K562 (cell line): ENCODE data around the gene WNT8A. TPM values are rescaled to one million over a fixed set of nuclear protein-coding genes. Genes with fewer than 3 reads are reported as not detected.
A peak's percentile ranks its signal among the peaks of the same experiment; 100 is the strongest.

Experiments
- ADNP ChIP-seq: fragments of 200-800 bp; sonication (Bioruptor generic); IDR thresholded peaks from 2 replicates; pipeline ENCODE4 v1.6.1; 2016; ENCODE audit warnings: missing genetic modification characterization, missing compliant biosample characterization
- CC2D1A ChIP-seq: fragments of 450-650 bp; IDR thresholded peaks from 2 replicates; pipeline ENCODE4 v1.6.1; 2017; ENCODE audit warnings: mild to moderate bottlenecking
- JUND ChIP-seq, 2 experiments: IDR thresholded peaks; 2 replicates in 1 of 2; 3 replicates in 1 of 2; pipeline ENCODE4 v1.6.1; 2011; ENCODE audit warnings: borderline replicate concordance in 2 of 2, low read depth in 2 of 2, low read length in 2 of 2, improper control_type of control experiment in 1 of 2, missing biosample characterization in 1 of 2, missing genetic modification characterization in 1 of 2, missing genetic modification reagents in 1 of 2
- KDM2B ChIP-seq: fragments of 250-450 bp; sonication (Bioruptor Pico); IDR thresholded peaks from 2 replicates; pipeline ENCODE4 v1.8.0; 2021; ENCODE audit warnings: mild to moderate bottlenecking, moderate library complexity
- RAD21 ChIP-seq, 2 experiments: fragments of 250-450 bp in 1 of 2; fragments of 450-650 bp in 1 of 2; sonication (Bioruptor Pico) in 1 of 2; formaldehyde crosslinking in 1 of 2; IDR thresholded peaks in 1 of 2; conservative IDR thresholded peaks in 1 of 2; 2 replicates each; pipeline versions ENCODE4 v1.4.0 to v1.8.0; 2020 to 2022; ENCODE audit warnings: mild to moderate bottlenecking in 2 of 2, moderate library complexity in 1 of 2
- SMARCC2 ChIP-seq: fragments of 450-650 bp; IDR thresholded peaks from 2 replicates; pipeline ENCODE4 v1.6.1; 2017; ENCODE audit warnings: antibody characterized with exemption, moderate library complexity, mild to moderate bottlenecking, low read depth
- SOX6 ChIP-seq: fragments of 450-650 bp; IDR thresholded peaks from 2 replicates; pipeline ENCODE4 v1.6.1; 2014; ENCODE audit warnings: mild to moderate bottlenecking
- ZBTB1 ChIP-seq: sonication (generic); formaldehyde crosslinking; IDR thresholded peaks from 2 replicates; pipeline ENCODE4 v1.8.1; 2023; ENCODE audit warnings: missing genetic modification reagents, low read depth, mild to moderate bottlenecking, borderline replicate concordance
- polyA plus RNA-seq, 8 experiments: library from polyadenylated mRNA; depleted of rRNA in 4 of 8; stranded (reverse) in 5 of 8; unstranded in 3 of 8; fragments of >200 nt; fragmentation: Nextera tagmentation in 2 of 8; fragmentation: Illumina TruSeq in 1 of 8; extraction: Ambion mirVana in 2 of 8; extraction: Trizol in 1 of 8; gene quantifications; 2 replicates each; pipeline versions ENCODE4 v1.2.1 to v1.2.3, GENCODE V29; 2011 to 2014; ENCODE audit warnings: inconsistent platforms in 1 of 8, missing spikeins in 1 of 8
- total RNA-seq, 7 experiments: library from RNA; depleted of rRNA in 6 of 7; stranded (reverse); fragments of >200 nt in 6 of 7; fragmentation: Illumina TruSeq in 2 of 7; extraction: Trizol in 2 of 7; gene quantifications; 2 replicates each; pipeline versions ENCODE4 v1.2.1 to v1.2.3, GENCODE V29; 2011 to 2021; ENCODE audit warnings: low replicate concordance in 1 of 7
- TF ChIP-seq, protein P1 (sequence below), 2 experiments: fragments of 450-650 bp; formaldehyde crosslinking in 1 of 2; IDR thresholded peaks; 2 replicates each; pipeline versions ENCODE4 v1.4.0 to v1.6.1; 2014 to 2020; ENCODE audit warnings: mild to moderate bottlenecking in 2 of 2, borderline replicate concordance in 1 of 2, low read depth in 1 of 2
- TF ChIP-seq, protein P2 (sequence below): sonication (generic); formaldehyde crosslinking; IDR thresholded peaks from 2 replicates; pipeline ENCODE4 v1.9.0; 2022; ENCODE audit warnings: mild to moderate bottlenecking, missing genetic modification reagents
- TF ChIP-seq, protein P3 (sequence below): fragments of 450-650 bp; formaldehyde crosslinking; IDR thresholded peaks from 2 replicates; pipeline ENCODE4 v1.4.0; 2020; ENCODE audit warnings: mild to moderate bottlenecking, moderate library complexity

Gene WNT8A
- total and polyA plus RNA-seq, 9 of the 15 experiments (the other 6 are each of a cell fraction or from before 2014, with no cell fraction given) = not detected

DNA sequence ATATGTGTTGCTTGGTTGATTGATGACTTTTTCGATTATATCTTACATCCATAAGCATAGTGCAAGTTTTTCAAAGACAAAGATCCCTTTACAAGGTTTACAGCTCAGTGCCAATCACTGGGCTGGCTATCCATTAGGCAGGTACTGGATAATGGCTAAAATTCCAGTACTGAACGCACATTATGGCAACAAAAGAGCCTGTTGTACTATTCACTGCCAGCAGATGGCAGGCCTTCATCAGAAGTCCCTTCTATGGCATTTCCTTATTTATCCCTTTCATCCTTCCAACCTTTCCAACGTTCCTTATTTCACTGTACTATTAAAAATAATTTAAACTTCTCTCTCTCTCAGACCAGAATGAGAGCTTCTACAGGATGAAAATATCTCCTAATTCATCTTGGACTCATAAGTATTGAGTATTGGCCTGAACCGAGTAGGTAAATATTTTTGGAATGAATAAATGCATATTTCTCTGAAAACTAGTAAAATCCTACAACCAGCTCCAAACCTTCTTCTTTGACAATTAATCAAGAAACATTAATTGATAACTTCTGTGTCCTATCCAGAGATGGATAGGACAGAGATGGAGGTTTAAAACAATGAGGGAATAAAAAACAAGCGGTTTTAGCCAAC lies 6.7 kb upstream of the WNT8A start (continued):
- TF ChIP-seq, protein P1, sequence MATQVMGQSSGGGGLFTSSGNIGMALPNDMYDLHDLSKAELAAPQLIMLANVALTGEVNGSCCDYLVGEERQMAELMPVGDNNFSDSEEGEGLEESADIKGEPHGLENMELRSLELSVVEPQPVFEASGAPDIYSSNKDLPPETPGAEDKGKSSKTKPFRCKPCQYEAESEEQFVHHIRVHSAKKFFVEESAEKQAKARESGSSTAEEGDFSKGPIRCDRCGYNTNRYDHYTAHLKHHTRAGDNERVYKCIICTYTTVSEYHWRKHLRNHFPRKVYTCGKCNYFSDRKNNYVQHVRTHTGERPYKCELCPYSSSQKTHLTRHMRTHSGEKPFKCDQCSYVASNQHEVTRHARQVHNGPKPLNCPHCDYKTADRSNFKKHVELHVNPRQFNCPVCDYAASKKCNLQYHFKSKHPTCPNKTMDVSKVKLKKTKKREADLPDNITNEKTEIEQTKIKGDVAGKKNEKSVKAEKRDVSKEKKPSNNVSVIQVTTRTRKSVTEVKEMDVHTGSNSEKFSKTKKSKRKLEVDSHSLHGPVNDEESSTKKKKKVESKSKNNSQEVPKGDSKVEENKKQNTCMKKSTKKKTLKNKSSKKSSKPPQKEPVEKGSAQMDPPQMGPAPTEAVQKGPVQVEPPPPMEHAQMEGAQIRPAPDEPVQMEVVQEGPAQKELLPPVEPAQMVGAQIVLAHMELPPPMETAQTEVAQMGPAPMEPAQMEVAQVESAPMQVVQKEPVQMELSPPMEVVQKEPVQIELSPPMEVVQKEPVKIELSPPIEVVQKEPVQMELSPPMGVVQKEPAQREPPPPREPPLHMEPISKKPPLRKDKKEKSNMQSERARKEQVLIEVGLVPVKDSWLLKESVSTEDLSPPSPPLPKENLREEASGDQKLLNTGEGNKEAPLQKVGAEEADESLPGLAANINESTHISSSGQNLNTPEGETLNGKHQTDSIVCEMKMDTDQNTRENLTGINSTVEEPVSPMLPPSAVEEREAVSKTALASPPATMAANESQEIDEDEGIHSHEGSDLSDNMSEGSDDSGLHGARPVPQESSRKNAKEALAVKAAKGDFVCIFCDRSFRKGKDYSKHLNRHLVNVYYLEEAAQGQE (IDR thresholded peaks at IDR 0.05; ENCODE audit: borderline replicate concordance) = peak; percentile 79
- TF ChIP-seq, protein P1 (CRISPR knock-in tag; IDR thresholded peaks at IDR 0.05; ENCODE audit: low read depth) = no peak
- TF ChIP-seq CC2D1A (0 out of 2 replicates have a peak, but pooled peaks have one; percentile 23), SOX6 (no peak), KDM2B (no peak), JUND (IDR thresholded peaks at IDR 0.05; ENCODE audit: borderline replicate concordance, low read depth, low read length) (peak; percentile 17; the same call in 1 of the 2 replicates), JUND (tag; IDR thresholded peaks at IDR 0.05; ENCODE audit: borderline replicate concordance, low read depth, low read length) (no peak), ADNP (tag) (no peak), RAD21 (CRISPR knock-in tag; conservative IDR thresholded peaks at IDR 0.05 in 1 of 2, IDR thresholded peaks at IDR 0.05 in 1 of 2) (peak; percentile 78 to 93), ZBTB1 (CRISPR knock-in tag) (no peak), SMARCC2 (no peak)
- TF ChIP-seq, protein P2, sequence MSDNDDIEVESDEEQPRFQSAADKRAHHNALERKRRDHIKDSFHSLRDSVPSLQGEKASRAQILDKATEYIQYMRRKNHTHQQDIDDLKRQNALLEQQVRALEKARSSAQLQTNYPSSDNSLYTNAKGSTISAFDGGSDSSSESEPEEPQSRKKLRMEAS (CRISPR knock-in tag) = no peak
- TF ChIP-seq, protein P3, sequence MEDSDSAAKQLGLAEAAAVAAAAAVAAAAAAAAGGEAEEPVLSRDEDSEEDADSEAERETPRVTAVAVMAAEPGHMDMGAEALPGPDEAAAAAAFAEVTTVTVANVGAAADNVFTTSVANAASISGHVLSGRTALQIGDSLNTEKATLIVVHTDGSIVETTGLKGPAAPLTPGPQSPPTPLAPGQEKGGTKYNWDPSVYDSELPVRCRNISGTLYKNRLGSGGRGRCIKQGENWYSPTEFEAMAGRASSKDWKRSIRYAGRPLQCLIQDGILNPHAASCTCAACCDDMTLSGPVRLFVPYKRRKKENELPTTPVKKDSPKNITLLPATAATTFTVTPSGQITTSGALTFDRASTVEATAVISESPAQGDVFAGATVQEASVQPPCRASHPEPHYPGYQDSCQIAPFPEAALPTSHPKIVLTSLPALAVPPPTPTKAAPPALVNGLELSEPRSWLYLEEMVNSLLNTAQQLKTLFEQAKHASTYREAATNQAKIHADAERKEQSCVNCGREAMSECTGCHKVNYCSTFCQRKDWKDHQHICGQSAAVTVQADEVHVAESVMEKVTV (CRISPR knock-in tag) = peak; percentile 80
